HG02938 (cell line): ENCODE data around the gene SREBF1.

Experiments used
- ATAC-seq: cut with Tn5 transposase; IDR thresholded peaks from one replicate; pipeline ENCODE4 v1.9.1; 2021; ENCODE audit warnings: mild to moderate bottlenecking, moderate library complexity; ENCODE audit not compliant: unreplicated experiment

The SREBF1 gene

GRCh38 chr17:17836818-17837379, at the start of gene SREBF1:
SREBF1 (minus strand) TSS chr17:17836986; CDS start chr17:17836817, 169 bp downstream.
- peak; percentile 3 for ATAC-seq

- ATAC-seq, result no peak
Observed at GRCh38 chr17:17886226-17886625, 49.4 kb upstream of the SREBF1 start.

- no peak for ATAC-seq
Observed at GRCh38 chr17:17884391-17885357, 47.9 kb upstream of the SREBF1 start.

- no peak for ATAC-seq
Observed at GRCh38 chr17:17883801-17884200, 47.0 kb upstream of the SREBF1 start.

- ATAC-seq, result no peak
Observed at GRCh38 chr17:17882082-17882581, 45.3 kb upstream of the SREBF1 start.

GRCh38 chr17:17880577-17881196, 43.9 kb upstream of the SREBF1 start:
- no peak for ATAC-seq

- ATAC-seq, result no peak
Observed at GRCh38 chr17:17877529-17878358, 41.0 kb upstream of the SREBF1 start.

GRCh38 chr17:17876959-17877528, 40.3 kb upstream of the SREBF1 start:
- no peak for ATAC-seq

- no peak for ATAC-seq
Observed at GRCh38 chr17:17874478-17874877, 37.7 kb upstream of the SREBF1 start.

- no peak for ATAC-seq
Observed at GRCh38 chr17:17873450-17873991, 36.7 kb upstream of the SREBF1 start.

- ATAC-seq, result no peak
Observed at GRCh38 chr17:17872547-17873345, 36.0 kb upstream of the SREBF1 start.

GRCh38 chr17:17871913-17872312, 35.1 kb upstream of the SREBF1 start:
- no peak for ATAC-seq

- no peak for ATAC-seq
Observed at GRCh38 chr17:17870247-17870646, 33.5 kb upstream of the SREBF1 start.

GRCh38 chr17:17868641-17869522, 32.1 kb upstream of the SREBF1 start:
- no peak for ATAC-seq

- no peak for ATAC-seq
Observed at GRCh38 chr17:17866897-17867296, 30.1 kb upstream of the SREBF1 start.

GRCh38 chr17:17866425-17866824, 29.6 kb upstream of the SREBF1 start:
- ATAC-seq, result no peak

- no peak for ATAC-seq
Observed at GRCh38 chr17:17865035-17865434, 28.2 kb upstream of the SREBF1 start.

- ATAC-seq, result no peak
Observed at GRCh38 chr17:17860766-17861107, 24.0 kb upstream of the SREBF1 start.
